ENCODE measurements around the gene NDP.

The NDP gene, protein sequence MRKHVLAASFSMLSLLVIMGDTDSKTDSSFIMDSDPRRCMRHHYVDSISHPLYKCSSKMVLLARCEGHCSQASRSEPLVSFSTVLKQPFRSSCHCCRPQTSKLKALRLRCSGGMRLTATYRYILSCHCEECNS

DNA sequence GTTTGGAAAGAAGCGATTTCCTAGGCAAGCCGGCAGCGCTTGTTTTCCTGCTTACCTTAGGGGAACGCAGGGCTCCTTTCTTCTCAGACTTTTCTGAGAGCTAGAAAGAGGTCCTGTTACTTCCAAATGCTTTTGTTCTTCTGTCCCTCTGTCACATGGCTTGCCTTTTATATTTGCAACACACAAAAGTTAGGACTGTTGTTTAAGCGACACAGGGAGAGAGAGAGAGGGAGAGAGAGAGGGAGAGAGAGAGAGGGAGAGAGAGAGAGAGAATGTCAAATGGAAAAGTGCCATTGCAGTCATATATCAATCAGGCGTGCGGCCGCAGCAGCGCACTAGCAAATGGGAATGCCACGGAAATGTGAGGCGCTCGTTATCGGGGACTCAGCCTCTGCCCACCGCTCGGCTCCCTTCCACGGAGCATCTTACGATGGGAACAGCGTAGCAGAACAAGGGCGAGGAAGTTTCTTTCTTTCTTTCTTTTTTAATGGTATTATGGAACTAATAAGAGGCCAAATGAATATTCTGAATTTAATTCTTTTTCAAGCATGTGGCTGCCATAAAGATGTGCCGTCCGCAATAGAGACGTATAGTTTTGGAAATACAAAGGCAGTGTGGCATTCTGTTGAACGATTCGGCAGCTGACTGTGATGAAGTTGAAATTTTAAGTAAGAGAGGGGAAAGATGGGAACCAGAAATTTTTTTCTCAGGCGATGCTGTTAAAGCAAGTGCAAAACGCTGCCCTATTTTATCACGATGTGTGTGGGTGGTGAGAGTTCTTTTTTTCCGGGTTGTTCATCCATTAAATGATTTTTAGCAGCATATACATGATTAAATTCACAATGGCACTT lies at the start of gene NDP:
TSS of gene NDP (minus strand) at position 142 of the 851 bp plus-strand sequence. CDS start 14,745 bp downstream, outside the sequence.
- peak; percentile 10 for DNase-seq (ENCODE audit: low spot score)

DNA sequence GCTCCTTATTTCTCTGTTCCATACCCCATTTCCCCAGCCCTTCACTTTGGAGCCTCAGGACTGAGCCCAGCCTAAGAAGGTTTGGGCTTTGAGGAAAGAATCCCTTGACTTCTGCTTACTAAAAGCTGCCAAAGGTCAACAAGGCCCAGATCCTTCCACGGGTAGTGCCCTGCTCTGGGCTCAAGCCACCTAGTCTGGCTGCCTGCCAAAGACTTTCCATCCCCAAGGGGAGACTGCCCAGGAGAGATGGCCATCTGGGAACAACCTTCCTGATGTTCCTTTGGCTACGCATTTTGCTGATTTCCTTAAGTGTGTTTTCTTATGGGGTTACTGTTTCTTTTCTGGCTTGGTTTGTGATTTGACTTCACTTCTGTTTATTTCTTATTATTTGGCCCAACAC lies 49.8 kb upstream of the NDP start:
- no peak for DNase-seq (ENCODE audit: low spot score)

DNA sequence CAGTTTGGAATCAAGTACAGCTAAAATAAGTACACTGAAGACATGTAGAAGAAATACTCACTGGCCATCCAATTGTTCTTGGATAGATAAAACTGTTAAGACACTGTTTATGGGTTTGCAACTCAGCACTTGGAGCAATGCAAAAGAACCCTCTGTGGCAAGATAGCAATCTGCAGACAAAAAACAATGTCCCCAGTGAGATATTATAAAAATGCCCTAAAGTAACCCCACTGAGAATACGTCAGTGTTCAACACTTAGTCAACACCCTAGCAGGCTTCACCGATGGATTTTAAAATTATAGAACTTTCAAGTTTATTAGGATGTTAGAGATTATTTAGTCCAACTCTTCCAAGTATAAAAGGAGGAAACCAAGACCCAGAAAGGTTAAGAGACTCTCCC lies 47.5 kb upstream of the NDP start:
- no peak for DNase-seq (ENCODE audit: low spot score)

DNA sequence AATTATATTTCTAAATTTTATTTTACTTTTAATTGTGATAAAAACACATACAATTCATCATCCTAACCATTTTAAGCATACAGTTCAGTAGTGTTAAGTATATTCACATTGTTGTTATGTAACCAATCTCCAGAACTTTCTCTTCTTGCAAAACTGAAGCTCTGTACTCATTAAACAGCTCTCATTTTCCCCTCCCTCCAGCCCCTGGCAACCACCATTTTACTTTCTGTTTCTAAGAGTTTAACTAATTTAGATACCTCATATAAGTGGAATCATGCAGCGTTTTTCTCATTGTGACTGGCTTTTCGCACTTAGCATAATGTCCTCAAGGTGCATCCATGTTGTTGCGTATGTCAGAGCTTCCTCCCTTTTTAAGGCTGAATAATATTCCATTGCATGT lies 46.7 kb upstream of the NDP start:
- no peak for DNase-seq (ENCODE audit: low spot score)

DNA sequence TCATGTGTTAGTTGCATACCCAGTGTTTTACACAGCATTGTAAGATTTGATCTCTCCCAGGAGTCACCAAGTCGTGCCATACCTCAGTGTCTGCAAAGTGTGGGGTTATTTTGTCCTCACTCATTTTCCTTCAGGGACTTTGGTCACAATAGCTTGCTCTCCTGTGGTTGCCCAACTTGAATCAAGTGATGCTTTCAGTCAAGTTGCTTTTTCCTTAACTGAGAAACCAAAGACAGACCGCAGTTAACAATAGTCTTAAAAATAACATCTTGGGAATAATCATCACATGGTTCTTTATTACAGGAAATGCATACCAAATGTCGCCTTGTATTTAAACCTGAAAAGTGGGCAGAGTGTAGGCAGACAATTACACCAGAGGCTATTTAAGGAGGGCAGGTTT lies 44.5 kb upstream of the NDP start:
- no peak for DNase-seq (ENCODE audit: low spot score)

DNA sequence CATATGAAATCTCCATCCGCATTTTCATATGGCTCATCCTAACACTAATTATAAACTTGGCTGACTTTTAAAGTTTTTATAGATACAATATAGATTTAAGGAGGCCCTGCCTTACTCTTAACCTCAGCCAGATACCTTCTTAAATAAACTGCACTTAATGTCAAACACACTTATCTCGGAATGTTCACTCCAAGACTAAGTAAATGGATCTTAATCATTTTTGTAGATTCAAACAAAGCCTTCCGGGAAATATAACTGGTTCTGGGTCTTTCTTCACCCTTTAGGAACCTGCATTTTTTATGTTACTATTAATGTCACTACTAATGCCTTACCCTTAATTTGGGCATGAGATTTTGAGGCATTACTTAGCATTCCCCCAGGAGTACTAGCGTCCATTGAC lies 43.7 kb upstream of the NDP start:
- no peak for DNase-seq (ENCODE audit: low spot score)

DNA sequence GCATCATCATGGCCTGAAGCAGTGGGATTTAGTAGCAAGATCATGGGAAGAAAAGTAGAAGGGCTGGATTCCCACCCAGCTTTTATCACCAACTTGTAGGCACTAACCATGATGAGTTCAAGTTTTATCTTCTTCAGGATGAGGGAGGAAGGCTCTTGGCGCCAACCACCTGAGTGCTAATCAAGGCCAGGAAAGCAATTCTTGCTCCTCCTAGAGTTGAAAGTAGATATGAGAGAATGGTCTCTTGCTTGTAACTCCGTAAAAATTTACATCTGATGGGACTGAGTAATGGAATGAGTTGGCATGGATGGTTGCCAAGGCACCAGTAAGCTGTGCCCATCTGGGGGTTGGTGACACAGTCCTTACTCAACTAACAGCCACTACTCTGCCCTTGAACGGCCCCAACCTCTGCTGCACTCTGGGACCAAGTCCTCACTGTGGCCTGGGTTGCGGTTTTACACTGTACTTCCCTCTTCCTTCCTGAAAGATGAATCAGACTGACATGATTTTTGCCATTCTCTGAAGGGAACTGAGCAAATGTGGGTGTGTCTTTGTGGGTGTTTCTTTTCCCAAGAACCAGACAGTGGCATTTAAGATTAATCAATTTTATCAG lies 39.4 kb upstream of the NDP start:
- peak; percentile 60 for DNase-seq (ENCODE audit: low spot score)

DNA sequence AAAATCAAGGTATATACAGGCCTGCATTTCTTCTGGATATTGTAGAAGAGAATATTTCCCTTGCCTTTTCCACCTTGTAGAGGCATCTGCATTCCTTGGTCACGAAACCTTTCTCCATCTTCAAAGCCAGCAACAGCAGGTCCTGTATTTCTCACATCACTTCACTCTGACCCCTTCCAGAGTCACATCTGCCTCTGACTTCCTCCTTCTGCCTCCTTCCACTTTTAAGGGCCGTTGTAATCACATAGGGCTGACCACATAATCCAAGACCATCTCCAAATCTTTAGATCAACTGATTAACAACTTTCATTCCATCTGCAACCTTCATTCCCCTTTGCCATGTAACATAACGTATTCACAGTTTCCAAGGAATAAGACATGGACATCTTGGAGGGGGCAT lies 38.3 kb upstream of the NDP start:
- DNase-seq (ENCODE audit: low spot score), result no peak

DNA sequence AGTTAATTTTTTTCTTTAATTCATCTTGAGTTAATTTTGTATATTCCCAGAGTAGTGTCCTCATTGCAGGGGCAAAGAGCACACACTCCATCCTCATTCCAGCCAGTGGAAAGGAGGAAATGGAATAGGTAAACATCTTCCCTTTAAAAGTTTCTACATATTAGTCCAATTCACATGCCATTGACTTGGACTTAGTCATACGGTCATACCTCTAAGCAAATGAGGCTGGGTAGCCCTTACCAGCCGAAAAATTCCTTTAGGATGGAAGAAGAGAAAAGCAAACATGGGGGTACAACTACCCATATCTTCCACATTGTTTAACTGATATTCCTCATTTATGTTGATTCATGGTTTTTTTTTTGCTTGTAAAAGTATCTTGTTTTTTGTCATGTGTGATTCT lies 37.4 kb upstream of the NDP start:
- no peak for DNase-seq (ENCODE audit: low spot score)

DNA sequence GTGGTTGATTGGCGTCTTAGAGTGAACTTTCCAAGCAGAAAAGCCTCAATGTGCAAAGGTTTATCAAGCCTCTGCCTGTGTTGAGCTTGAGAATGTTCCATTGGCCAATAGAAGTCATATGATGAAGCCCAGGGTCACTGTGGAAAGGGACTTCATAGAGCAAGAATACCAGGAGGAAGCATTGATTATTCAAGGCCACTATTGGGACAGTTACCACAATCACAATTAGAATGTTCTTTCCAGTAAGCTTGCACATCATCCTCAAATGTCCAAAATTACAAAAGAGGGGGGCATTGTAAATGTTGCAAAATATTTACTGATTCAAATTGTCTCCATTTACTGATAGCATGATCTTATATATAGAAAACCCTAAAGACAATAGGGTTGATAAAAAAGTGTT lies 32.9 kb upstream of the NDP start:
- no peak for DNase-seq (ENCODE audit: low spot score)

DNA sequence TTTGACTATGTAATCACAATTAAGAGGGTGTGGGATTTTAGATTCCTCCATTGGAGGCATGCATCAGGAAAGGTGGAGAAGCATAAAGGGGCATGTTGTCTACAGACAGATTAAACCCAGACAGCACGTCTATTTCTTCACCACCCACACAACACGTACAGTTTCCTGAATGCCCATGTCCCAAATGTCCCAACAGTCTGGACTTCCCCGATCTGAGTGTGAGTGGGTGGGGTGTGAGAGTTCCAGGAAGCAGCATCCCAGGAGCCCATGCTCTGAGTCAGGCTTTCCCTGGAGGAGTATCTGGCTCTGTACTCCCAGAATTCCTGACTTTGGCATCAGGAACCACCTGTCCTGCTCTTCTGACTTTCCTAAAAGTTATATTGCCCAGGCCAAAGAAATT lies 30.8 kb upstream of the NDP start:
- DNase-seq (ENCODE audit: low spot score), result peak; percentile 6

DNA sequence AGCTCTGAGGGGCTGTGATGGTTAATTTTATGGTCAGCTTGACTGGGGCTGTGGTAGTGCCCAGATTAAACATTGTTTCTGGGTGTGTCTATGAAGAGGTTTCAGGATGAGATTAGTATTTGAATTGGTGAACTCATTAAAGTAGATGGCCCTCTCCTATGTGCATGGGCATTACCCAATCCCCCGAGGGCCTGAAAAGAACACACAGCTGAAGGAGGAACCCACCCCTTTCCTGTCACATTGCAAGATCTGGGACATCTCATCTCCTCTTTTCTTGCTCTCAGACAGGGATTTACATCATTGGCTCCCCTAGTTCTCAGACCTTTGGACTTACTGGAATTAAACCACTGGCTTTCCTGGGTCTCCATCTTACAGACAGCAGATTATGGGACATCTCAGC lies 29.4 kb upstream of the NDP start:
- DNase-seq (ENCODE audit: low spot score), result no peak

DNA sequence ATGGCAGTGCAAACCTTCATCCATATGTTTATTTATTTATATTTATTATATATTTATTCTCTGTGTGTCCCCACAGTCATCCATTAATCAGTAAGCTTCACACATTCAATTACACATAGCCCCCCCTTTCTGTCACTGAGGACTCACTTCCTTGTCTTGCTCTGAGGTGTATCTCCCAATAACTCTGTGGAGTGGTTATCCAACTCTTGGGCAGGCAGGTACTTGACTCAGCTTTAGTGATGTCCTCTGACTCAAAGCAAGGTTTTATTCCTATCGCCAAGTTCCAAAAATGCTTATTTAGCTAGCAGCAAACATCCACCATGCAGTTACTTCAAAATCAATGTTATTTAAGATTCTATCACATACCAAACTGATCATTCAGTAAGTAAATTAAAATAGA lies 25.2 kb upstream of the NDP start:
- DNase-seq (ENCODE audit: low spot score), result no peak

DNA sequence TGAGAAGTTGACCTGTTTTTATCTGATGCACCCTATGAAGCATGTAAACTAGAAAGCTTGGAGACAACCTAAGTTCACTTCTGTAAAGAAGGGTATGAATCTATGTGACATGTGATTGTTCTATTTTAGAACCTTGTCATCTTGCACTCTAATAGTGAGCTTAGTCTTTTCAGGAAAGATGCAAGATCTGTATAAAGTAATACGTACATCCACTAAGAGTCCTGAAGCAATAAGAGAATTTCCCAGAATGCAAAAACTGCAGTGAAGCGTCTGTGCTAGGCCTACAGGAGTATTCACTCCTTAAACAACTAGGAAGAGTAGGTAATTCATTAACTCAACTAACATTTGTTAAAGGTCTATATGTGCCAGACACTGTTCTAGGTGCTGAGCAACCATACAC lies 23.3 kb upstream of the NDP start:
- no peak for DNase-seq (ENCODE audit: low spot score)

DNA sequence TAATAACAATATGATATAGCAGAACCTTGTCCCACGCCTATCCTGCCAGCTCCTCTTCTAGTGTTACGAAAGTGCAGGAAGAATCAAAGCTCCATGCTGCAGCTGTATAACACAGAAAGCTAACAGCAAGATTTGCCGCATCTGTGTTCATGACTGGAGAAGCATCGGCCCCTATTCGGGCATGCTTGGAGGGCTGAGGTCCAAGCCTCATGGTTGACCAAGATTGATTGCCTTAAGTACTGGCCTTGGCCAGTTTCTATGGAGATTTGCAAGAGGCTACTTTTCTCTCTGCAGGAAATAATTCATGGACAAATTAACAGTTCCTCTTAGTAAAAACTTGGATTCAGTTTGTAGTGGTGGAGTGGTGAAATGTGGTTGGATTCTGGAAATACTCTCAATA lies 12.9 kb upstream of the NDP start:
- DNase-seq (ENCODE audit: low spot score), result no peak

DNA sequence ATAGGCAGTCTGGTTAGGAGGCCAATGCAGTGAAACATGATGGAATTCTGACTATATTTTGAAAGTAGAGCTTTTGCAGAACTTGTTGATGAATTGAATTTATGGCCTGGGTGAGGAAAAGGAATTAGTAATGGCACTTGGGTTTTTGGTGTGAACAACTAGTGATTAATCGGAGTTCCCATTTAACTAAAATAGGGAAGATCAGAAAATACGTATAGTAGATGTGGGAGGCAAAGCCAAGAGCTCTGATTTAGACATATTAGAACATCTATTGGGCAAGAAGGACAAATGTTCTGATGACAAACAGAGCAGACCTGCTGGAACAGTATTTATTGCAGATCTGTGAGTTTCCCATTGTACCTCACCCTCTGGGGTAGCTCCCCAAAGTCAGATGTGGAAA lies 12.3 kb upstream of the NDP start:
- no peak for DNase-seq (ENCODE audit: low spot score)

DNA sequence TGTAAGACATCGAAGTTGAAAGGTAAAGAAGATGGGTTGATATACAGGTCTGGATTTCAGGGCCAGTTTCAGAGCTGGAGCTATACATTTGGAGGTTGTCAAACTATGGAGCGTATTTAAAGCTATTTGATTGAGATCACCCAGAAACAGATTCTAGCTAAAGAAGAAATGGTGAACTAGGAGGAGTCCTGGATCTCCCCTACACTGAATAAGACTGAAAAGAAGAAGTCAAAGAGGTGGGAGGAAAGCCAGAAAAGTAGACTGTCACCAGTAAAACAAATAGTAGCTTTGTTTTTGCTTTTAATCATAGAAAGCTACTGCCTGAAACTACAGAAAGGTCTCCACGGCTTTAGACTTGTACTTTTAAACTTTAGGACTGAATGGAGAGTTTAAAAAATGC lies 5.0 kb upstream of the NDP start:
- no peak for DNase-seq (ENCODE audit: low spot score)

DNA sequence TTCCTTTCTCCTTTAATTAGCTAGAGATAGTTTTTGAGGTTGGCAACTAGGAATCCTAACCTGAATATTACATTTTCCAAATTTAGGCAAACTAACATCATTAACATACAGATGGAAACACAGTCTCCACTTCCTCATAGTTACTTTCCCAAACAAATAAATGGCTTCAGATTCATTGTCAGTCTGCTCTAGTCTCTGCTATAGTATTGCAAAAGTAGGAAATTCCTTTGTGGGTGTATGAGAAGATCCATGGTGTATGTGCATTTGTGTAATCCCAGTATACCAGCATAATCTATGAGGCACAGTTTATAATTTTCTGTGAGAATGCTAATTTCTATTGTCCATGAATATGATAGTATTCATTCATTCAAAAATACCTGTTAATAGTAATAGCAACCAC lies 3.0 kb upstream of the NDP start:
- DNase-seq (ENCODE audit: low spot score), result no peak

DNA sequence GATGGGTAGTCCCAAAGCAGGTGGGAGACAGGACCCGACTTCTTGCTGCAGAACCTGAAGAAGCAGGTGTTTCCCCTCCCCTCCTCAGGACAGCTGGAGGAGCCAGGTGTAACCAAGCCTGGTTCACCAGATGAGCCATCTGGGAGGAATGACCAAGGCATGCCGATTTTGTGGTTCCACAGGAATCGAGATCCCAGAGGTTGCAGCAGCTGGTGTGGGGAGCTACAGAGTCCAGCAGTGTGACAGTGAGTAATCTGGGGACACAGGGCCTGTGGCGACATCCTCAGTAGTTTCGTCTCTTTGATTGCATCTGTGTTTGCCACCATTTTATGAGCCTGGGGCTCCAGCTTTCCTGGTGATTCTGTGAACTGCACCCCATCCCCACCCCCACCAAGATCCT lies 2.6 kb upstream of the NDP start:
- no peak for DNase-seq (ENCODE audit: low spot score)

DNA sequence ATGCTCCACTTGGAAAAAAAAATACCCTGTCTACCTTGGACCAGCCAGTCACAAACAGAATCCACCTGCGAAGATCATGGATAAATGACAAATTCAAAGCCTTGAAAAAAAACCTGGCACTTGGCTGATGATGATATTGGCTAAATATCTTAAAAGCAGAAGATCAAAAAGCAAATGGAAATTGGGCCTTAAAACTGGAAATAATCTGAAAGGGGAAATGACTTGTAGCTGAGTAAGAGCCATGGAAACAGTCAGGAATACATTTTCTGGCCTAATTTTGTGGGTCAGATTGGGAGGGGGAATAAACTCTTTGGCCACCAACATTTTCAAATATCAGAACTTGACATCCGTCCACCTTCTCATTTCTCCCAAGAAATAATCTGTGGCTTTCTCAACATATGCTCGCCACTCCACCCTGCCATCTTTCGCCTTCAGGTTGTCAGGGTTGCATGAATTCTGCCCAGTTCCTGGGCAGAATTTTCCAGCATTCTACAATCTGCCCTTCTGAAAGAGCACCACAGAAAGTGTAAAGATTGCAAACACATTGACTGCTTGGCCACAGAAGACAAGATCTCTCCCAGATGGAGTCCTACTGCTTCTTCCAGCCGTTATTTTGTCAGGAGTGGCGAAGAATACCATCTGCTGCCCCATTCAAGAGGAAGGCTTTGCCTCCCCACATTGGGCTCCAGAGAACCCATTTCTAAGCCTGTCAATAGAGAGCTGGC lies 1.7 kb upstream of the NDP start:
- no peak for DNase-seq (ENCODE audit: low spot score)

DNA sequence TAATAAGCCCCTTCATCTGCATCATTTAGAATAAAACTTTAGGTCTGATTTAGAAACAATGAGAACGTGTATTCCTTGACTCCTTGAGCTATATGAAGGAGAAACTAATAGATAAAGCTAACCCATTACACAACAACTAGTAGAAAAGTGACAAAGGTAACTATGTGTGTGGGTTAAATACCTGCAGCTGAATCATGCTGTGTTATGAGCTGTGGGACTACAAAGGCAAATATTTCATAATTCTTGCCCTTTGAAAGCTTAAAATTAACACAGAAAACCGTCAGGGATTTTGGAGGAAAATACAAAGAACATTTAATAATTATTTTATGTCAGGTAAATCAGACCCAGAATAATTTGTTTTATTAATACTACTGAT lies 898 bp upstream of the NDP start:
- no peak for DNase-seq (ENCODE audit: low spot score)

DNA sequence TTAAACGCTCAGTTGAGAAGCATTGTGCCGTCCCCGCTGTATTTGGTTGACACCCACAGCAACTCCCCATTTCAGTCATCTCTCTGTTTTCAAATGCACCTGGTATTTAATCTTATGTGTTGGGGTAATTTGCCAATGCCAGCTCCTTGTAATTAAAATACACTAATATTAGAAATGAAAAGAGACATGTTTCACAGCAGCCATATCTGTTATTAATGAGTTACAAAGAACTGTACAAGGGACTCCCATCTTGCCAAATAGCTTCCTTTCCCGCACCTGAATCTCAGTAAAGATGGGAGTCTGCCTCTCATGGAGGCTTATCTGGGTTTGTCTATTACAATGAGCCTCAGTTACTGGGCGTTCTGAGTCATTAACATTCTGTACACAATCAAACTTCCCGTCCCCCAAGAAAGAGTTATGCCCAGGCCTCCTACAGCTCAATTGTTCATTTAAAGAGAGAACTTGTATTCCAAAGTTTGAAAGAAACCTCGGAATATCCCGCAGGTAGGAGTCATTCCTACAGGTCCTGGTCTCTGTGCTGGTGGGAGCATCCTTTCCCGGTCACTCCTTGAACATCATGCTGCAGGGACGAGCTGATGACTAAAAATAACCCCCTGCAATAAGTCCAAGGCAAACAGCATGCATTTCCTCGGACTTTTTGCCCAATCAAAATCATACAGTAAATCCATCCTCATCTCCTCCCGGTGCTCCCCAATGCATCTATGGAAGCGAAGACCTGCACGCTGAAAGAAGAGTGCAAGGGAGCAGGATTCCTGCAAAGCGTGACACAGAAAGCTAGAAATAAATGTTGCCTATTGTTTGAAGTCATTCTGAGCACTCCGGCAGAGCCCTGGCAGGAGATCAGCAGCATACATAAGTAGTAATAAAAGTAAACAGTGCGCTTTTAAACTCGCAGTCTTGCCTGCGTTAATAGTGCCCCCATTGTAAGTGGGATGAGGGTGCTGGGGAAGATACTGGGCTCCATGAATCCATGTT lies 926 bp downstream of the NDP start:
- DNase-seq (ENCODE audit: low spot score), result no peak
